ENCODE data around the gene LTBP1. TPM values are rescaled to one million over a fixed set of nuclear protein-coding genes. Genes with fewer than 3 reads are reported as not detected.

LTBP1 gene
- total RNA-seq, 2 experiments from 2014 or later: 61.1 to 82.6 TPM

GRCh38 chr2:33351781-33352180, 405.0 kb downstream of the LTBP1 start:
- TF ChIP-seq CTCF (conservative IDR thresholded peaks at IDR 0.05; ENCODE audit: low read length) (no peak), EZH2phosphoT487 (IDR thresholded peaks at IDR 0.05; ENCODE audit: borderline replicate concordance, low read depth, low read length) (no peak)
- ChIA-PET CTCF (ENCODE audit: unreplicated experiment) (no interaction called here), POLR2A (interaction anchor here (0.6 to 2.0 kb wide), 2 partner anchors 14 to 696 kb away, joined by 4 to 6 read pairs; no protein-coding TSS in a partner anchor)
- BruUV-seq (replicated peaks): no TSS peak
- Histone ChIP-seq H3K9me3 (ENCODE audit: low read length) (peaks cover 8% of the 10 kb centered on the region), H3K4me1 (ENCODE audit: insufficient read depth, low read length, poor library complexity, severe bottlenecking) (no peaks in the 10 kb centered on the region), H3K27ac (ENCODE audit: low read depth, low read length, poor library complexity, severe bottlenecking) (no peak overlapping the region), H3K79me2 (ENCODE audit: insufficient read depth, low read depth, low read length) (no peaks in the 10 kb centered on the region), H3K36me3 (ENCODE audit: insufficient read depth, low read length) (peaks cover 92% of the 10 kb centered on the region), H3K9me2 (ENCODE audit: insufficient read depth, low read length) (no peaks in the 10 kb centered on the region), H3K4me3 (ENCODE audit: low read depth, low read length, poor library complexity, severe bottlenecking) (no peak overlapping the region), H2AFZ (ENCODE audit: low read length) (no peak overlapping the region), H3K4me2 (ENCODE audit: low read length) (no peak overlapping the region), H4K20me1 (ENCODE audit: insufficient read depth, low read length) (no peaks in the 10 kb centered on the region)
- DNase-seq (ENCODE audit: low spot score): no peak
- intact Hi-C loops (cut with micrococcal nuclease; ENCODE audit: unreplicated experiment): no loop called here

- Histone ChIP-seq H3K9me2 (ENCODE audit: insufficient read depth, low read length) (no peaks in the 10 kb centered on the region), H3K27ac (ENCODE audit: low read depth, low read length, poor library complexity, severe bottlenecking) (no peak overlapping the region), H3K4me2 (ENCODE audit: low read length) (no peak overlapping the region), H2AFZ (ENCODE audit: low read length) (no peak overlapping the region), H3K9me3 (ENCODE audit: low read length) (peaks cover 8% of the 10 kb centered on the region), H3K79me2 (ENCODE audit: insufficient read depth, low read depth, low read length) (no peaks in the 10 kb centered on the region), H3K4me3 (ENCODE audit: low read depth, low read length, poor library complexity, severe bottlenecking) (no peak overlapping the region), H4K20me1 (ENCODE audit: insufficient read depth, low read length) (no peaks in the 10 kb centered on the region), H3K4me1 (ENCODE audit: insufficient read depth, low read length, poor library complexity, severe bottlenecking) (no peaks in the 10 kb centered on the region), H3K36me3 (ENCODE audit: insufficient read depth, low read length) (peaks cover 81% of the 10 kb centered on the region)
- intact Hi-C loops (cut with micrococcal nuclease; ENCODE audit: unreplicated experiment): no loop called here
- BruUV-seq (replicated peaks): no TSS peak
- ChIA-PET POLR2A (no interaction called here), CTCF (ENCODE audit: unreplicated experiment) (no interaction called here)
- no peak for TF ChIP-seq CTCF (conservative IDR thresholded peaks at IDR 0.05; ENCODE audit: low read length)
- TF ChIP-seq EZH2phosphoT487 (IDR thresholded peaks at IDR 0.05; ENCODE audit: borderline replicate concordance, low read depth, low read length): no peak
- DNase-seq (ENCODE audit: low spot score): no peak
Measured at GRCh38 chr2:33354981-33355380, 408.2 kb downstream of the LTBP1 start.

- Histone ChIP-seq H3K4me3 (ENCODE audit: low read depth, low read length, poor library complexity, severe bottlenecking) (no peak overlapping the region), H3K4me2 (ENCODE audit: low read length) (no peak overlapping the region), H3K9me3 (ENCODE audit: low read length) (peaks cover 8% of the 10 kb centered on the region), H4K20me1 (ENCODE audit: insufficient read depth, low read length) (no peaks in the 10 kb centered on the region), H3K4me1 (ENCODE audit: insufficient read depth, low read length, poor library complexity, severe bottlenecking) (no peaks in the 10 kb centered on the region), H3K79me2 (ENCODE audit: insufficient read depth, low read depth, low read length) (no peaks in the 10 kb centered on the region), H3K9me2 (ENCODE audit: insufficient read depth, low read length) (no peaks in the 10 kb centered on the region), H3K36me3 (ENCODE audit: insufficient read depth, low read length) (peaks cover 85% of the 10 kb centered on the region), H3K27ac (ENCODE audit: low read depth, low read length, poor library complexity, severe bottlenecking) (no peak overlapping the region), H2AFZ (ENCODE audit: low read length) (no peak overlapping the region)
- no TSS peak for BruUV-seq (replicated peaks)
- intact Hi-C loops (cut with micrococcal nuclease; ENCODE audit: unreplicated experiment): no loop called here
- ChIA-PET POLR2A (interaction anchor here (0.6 to 2.0 kb wide), 5 partner anchors 10 to 78 kb away, joined by 3 to 7 read pairs (median 3); no protein-coding TSS in a partner anchor), CTCF (ENCODE audit: unreplicated experiment) (no interaction called here)
- TF ChIP-seq EZH2phosphoT487 (IDR thresholded peaks at IDR 0.05; ENCODE audit: borderline replicate concordance, low read depth, low read length) (no peak), CTCF (conservative IDR thresholded peaks at IDR 0.05; ENCODE audit: low read length) (no peak)
- DNase-seq (ENCODE audit: low spot score): no peak
Measured at GRCh38 chr2:33358878-33359277, 412.1 kb downstream of the LTBP1 start.
